Liver (tissue), 3 donors: ENCODE measurements around the gene CDH6.

Source experiments
- ATF3 ChIP-seq: IDR thresholded peaks from 2 replicates; pipeline ENCODE4 v1.6.1; 2016; ENCODE audit warnings: antibody characterized with exemption
- CTCF ChIP-seq: fragments of 150-350 bp; IDR thresholded peaks from 2 replicates; pipeline ENCODE4 v1.5.1; 2017; ENCODE audit warnings: improper control_type of control experiment, low read depth, low read length; ENCODE audit not compliant: missing input control
- EGR1 ChIP-seq, 2 donors: IDR thresholded peaks; 2 replicates each; pipeline ENCODE4 v1.6.1; 2016 to 2018; ENCODE audit warnings: antibody characterized with exemption in 2 of 2, low read depth in 2 of 2
- GABPA ChIP-seq, 2 donors: IDR thresholded peaks in 1 of 2; conservative IDR thresholded peaks in 1 of 2; 2 replicates each; pipeline ENCODE4 v1.6.1; 2016; ENCODE audit warnings: antibody characterized with exemption in 2 of 2, mild to moderate bottlenecking in 1 of 2, moderate library complexity in 1 of 2
- HNF4A ChIP-seq, 2 donors: conservative IDR thresholded peaks; 2 replicates each; pipeline ENCODE4 v1.6.1; 2016; ENCODE audit warnings: antibody characterized with exemption in 2 of 2, mild to moderate bottlenecking in 2 of 2
- JUND ChIP-seq, 2 donors: IDR thresholded peaks; 2 replicates each; pipeline ENCODE4 v1.6.1; 2016; ENCODE audit warnings: antibody characterized with exemption in 2 of 2
- MAX ChIP-seq: IDR thresholded peaks from 2 replicates; pipeline ENCODE4 v1.6.1; 2016; ENCODE audit warnings: antibody characterized with exemption
- NR2F2 ChIP-seq: IDR thresholded peaks from 2 replicates; pipeline ENCODE4 v1.6.1; 2016; ENCODE audit warnings: antibody characterized with exemption
- RAD21 ChIP-seq, 2 donors: IDR thresholded peaks; 2 replicates each; pipeline ENCODE4 v1.6.1; 2016; ENCODE audit warnings: antibody characterized with exemption in 2 of 2, mild to moderate bottlenecking in 2 of 2
- RXRA ChIP-seq, 2 donors: IDR thresholded peaks; 2 replicates each; pipeline ENCODE4 v1.6.1; 2017 to 2018; ENCODE audit warnings: antibody characterized with exemption in 2 of 2, mild to moderate bottlenecking in 1 of 2
- TAF1 ChIP-seq: conservative IDR thresholded peaks from 2 replicates; pipeline ENCODE4 v1.6.1; 2016; ENCODE audit warnings: antibody characterized with exemption, mild to moderate bottlenecking
- YY1 ChIP-seq: IDR thresholded peaks from 2 replicates; pipeline ENCODE4 v1.6.1; 2016; ENCODE audit warnings: antibody characterized with exemption, mild to moderate bottlenecking
- TF ChIP-seq, protein P1 (sequence below): IDR thresholded peaks from 2 replicates; pipeline ENCODE4 v1.6.1; 2016; ENCODE audit warnings: antibody characterized with exemption, mild to moderate bottlenecking
- donor health status: healthy.
- donor health status: healthy.

GRCh38 chr5:31303688-31304087 is 110.2 kb downstream of the CDH6 start:
- no peak for TF ChIP-seq CTCF
- TF ChIP-seq YY1: no peak
- TF ChIP-seq RAD21 (IDR thresholded peaks at IDR 0.05): no peak
- TF ChIP-seq, protein P1, sequence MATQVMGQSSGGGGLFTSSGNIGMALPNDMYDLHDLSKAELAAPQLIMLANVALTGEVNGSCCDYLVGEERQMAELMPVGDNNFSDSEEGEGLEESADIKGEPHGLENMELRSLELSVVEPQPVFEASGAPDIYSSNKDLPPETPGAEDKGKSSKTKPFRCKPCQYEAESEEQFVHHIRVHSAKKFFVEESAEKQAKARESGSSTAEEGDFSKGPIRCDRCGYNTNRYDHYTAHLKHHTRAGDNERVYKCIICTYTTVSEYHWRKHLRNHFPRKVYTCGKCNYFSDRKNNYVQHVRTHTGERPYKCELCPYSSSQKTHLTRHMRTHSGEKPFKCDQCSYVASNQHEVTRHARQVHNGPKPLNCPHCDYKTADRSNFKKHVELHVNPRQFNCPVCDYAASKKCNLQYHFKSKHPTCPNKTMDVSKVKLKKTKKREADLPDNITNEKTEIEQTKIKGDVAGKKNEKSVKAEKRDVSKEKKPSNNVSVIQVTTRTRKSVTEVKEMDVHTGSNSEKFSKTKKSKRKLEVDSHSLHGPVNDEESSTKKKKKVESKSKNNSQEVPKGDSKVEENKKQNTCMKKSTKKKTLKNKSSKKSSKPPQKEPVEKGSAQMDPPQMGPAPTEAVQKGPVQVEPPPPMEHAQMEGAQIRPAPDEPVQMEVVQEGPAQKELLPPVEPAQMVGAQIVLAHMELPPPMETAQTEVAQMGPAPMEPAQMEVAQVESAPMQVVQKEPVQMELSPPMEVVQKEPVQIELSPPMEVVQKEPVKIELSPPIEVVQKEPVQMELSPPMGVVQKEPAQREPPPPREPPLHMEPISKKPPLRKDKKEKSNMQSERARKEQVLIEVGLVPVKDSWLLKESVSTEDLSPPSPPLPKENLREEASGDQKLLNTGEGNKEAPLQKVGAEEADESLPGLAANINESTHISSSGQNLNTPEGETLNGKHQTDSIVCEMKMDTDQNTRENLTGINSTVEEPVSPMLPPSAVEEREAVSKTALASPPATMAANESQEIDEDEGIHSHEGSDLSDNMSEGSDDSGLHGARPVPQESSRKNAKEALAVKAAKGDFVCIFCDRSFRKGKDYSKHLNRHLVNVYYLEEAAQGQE: no peak
- TF ChIP-seq TAF1: no peak
- TF ChIP-seq GABPA (IDR thresholded peaks at IDR 0.05 in 1 of 2, conservative IDR thresholded peaks at IDR 0.05 in 1 of 2): no peak
- no peak for TF ChIP-seq EGR1 (IDR thresholded peaks at IDR 0.05; ENCODE audit: low read depth in 2 of 2)
- no peak for TF ChIP-seq ATF3
- TF ChIP-seq NR2F2: no peak
- TF ChIP-seq MAX: no peak
- TF ChIP-seq HNF4A (conservative IDR thresholded peaks at IDR 0.05): no peak
- no peak for TF ChIP-seq RXRA (IDR thresholded peaks at IDR 0.05)
- TF ChIP-seq JUND (IDR thresholded peaks at IDR 0.05): no peak
